HEK293T (cell line): ENCODE data around the gene THEM4.

Source experiments
- CTBP1 ChIP-seq: fragments of 450-650 bp; IDR thresholded peaks from 2 replicates; pipeline ENCODE4 v1.6.1; 2016; ENCODE audit warnings: borderline replicate concordance
- ELF4 ChIP-seq: fragments of 450-650 bp; IDR thresholded peaks from 2 replicates; pipeline ENCODE4 v1.6.1; 2017; ENCODE audit warnings: antibody characterized with exemption
- FOXK2 ChIP-seq: fragments of 450-650 bp; IDR thresholded peaks from 2 replicates; pipeline ENCODE4 v1.6.1; 2016; ENCODE audit warnings: mild to moderate bottlenecking
- FOXM1 ChIP-seq: fragments of 450-650 bp; IDR thresholded peaks from 2 replicates; pipeline ENCODE4 v1.6.1; 2017; ENCODE audit warnings: mild to moderate bottlenecking, borderline replicate concordance
- HDGF ChIP-seq: fragments of 450-650 bp; IDR thresholded peaks from 2 replicates; pipeline ENCODE4 v1.6.1; 2017; ENCODE audit warnings: antibody characterized with exemption, borderline replicate concordance
- SUZ12 ChIP-seq: fragments of 450-650 bp; IDR thresholded peaks from 2 replicates; pipeline ENCODE4 v1.6.1; 2016; ENCODE audit warnings: mild to moderate bottlenecking
- TARDBP ChIP-seq: fragments of 450-650 bp; IDR thresholded peaks from 2 replicates; pipeline ENCODE4 v1.6.1; 2016

DNA sequence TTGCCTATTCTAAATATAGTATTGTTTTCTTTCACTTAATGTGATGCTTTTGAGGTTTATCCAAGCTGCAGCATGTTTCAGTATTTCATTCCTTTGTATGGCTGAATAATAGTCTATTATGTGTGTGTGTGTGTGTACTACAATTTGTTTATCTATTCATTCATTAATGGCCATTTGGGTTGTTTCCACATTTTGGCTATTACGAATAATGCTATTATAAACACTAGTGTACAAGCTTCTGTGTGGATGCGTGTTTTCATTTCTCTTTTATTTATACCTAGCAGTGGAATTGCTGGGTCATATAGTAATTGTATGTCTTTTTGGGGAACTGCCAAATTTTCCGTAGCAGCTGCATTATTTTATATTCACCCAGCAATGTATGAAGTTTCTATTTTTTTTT lies 40.8 kb downstream of the THEM4 start:
- TF ChIP-seq HDGF = no peak
- TF ChIP-seq FOXK2 = no peak
- TF ChIP-seq SUZ12 = no peak
- TF ChIP-seq CTBP1 = no peak
- TF ChIP-seq TARDBP = no peak
- TF ChIP-seq ELF4 = no peak
- TF ChIP-seq FOXM1 = no peak
